ENCODE measurements around the gene PER3.

- TF ChIP-seq, protein P1, sequence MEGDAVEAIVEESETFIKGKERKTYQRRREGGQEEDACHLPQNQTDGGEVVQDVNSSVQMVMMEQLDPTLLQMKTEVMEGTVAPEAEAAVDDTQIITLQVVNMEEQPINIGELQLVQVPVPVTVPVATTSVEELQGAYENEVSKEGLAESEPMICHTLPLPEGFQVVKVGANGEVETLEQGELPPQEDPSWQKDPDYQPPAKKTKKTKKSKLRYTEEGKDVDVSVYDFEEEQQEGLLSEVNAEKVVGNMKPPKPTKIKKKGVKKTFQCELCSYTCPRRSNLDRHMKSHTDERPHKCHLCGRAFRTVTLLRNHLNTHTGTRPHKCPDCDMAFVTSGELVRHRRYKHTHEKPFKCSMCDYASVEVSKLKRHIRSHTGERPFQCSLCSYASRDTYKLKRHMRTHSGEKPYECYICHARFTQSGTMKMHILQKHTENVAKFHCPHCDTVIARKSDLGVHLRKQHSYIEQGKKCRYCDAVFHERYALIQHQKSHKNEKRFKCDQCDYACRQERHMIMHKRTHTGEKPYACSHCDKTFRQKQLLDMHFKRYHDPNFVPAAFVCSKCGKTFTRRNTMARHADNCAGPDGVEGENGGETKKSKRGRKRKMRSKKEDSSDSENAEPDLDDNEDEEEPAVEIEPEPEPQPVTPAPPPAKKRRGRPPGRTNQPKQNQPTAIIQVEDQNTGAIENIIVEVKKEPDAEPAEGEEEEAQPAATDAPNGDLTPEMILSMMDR (IDR thresholded peaks at IDR 0.05; ENCODE audit: low read length), result no peak
- TF ChIP-seq EZH2 (IDR thresholded peaks at IDR 0.05; ENCODE audit: borderline replicate concordance, low read length), result no peak
Measured at GRCh38 chr1:7738044-7738443, 46.0 kb upstream of the PER3 start.

Measured in OCI-LY1 (cell line).